ENCODE results near the gene SCIMP.

DNA sequence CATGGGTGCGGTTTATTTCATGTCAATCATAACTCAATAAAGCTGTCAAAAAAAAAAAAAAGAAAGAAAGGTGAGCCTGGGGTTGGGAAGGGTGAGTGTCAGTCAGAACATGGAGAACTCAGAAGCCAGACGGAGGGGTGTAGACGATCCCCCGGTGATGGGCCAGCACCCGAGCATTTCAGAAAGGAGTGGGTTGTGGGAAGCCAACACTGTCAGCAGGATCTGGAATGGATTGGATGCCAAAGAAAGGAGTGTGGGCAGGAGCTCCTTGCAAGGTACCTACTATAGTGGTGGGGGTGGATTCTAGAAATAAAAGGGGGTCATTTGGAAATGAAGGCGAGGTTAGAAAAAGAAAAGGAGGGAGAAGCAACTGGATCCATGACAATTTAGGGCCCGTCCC is 19.8 kb upstream of the SCIMP start:
- TF ChIP-seq, protein P1, sequence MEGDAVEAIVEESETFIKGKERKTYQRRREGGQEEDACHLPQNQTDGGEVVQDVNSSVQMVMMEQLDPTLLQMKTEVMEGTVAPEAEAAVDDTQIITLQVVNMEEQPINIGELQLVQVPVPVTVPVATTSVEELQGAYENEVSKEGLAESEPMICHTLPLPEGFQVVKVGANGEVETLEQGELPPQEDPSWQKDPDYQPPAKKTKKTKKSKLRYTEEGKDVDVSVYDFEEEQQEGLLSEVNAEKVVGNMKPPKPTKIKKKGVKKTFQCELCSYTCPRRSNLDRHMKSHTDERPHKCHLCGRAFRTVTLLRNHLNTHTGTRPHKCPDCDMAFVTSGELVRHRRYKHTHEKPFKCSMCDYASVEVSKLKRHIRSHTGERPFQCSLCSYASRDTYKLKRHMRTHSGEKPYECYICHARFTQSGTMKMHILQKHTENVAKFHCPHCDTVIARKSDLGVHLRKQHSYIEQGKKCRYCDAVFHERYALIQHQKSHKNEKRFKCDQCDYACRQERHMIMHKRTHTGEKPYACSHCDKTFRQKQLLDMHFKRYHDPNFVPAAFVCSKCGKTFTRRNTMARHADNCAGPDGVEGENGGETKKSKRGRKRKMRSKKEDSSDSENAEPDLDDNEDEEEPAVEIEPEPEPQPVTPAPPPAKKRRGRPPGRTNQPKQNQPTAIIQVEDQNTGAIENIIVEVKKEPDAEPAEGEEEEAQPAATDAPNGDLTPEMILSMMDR (IDR thresholded peaks at IDR 0.05; ENCODE audit: low read depth, low read length), result no peak
- TF ChIP-seq EZH2phosphoT487 (IDR thresholded peaks at IDR 0.05; ENCODE audit: low read depth), result no peak
